T follicular helper cell (primary cell): ENCODE data around the gene KCNH1.

Experiments used
- DNase-seq: peaks from one replicate; pipeline ENCODE4 v3.0.0-alpha.2; 2020; ENCODE audit warnings: low read depth

Gene KCNH1

DNA sequence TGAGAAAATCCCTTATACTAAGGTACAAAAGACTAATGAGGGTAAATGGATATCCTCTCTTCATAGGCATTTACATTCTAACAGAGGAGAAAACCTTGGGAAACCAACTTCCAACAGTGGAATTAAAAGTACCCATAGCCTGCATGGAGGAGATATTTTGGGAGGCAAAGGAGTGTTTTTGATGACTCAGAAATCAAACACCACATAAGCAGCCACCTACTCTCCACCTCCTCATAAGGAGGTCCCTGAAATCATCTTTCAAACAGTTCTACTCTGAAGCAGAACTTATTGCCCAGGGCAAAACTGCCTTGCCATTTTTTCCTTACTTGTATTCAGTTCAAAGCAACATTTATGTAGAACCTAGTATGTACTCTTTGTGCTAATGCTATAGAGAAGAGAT, 211.3 kb downstream of the KCNH1 start:
- no peak for DNase-seq

- no peak for DNase-seq
Measured at GRCh38 chr1:210920716-210921694, 212.9 kb downstream of the KCNH1 start.

GRCh38 chr1:210920258-210920657, 213.7 kb downstream of the KCNH1 start:
- no peak for DNase-seq

DNA sequence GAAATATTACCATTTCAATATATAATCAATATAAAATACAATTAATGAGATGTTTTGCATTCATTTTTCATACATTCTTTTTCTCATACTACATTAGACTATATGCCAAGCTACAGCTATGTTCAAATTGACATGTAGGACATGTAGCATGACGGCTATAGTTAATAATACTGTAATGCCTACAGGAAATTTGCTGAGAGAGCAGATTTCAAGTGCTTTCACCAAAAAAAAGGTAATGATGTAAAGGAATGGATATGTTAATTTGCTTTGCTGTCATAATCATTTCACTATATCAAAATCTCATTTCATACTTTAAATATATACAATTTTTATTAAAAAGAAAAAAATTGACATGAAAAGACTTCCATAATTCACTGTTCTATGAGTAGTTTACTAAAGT, 215.1 kb downstream of the KCNH1 start:
- DNase-seq = no peak

- DNase-seq = no peak
Measured at GRCh38 chr1:210917560-210918169, 216.3 kb downstream of the KCNH1 start.

DNA sequence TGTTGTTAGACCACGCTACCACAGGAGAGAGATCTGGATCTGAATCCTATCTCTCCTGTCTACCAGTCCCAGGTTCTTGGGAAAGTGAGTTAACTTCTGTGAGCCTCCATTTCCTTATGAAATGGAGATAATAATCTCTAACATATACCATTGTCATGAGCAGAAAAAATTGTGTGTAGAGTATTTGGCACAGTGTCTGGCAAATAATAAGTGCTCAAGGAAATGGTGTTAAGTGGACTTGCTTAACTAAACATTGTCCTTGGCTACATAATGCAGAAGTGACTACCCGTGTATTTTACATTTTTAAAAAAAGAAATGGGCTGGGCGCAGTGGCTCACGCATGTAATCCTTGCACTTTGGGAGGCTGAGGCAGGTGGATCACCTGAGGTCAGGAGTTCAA, 217.4 kb downstream of the KCNH1 start:
- DNase-seq = no peak

GRCh38 chr1:210915890-210916507, 217.9 kb downstream of the KCNH1 start:
- DNase-seq = no peak

DNA sequence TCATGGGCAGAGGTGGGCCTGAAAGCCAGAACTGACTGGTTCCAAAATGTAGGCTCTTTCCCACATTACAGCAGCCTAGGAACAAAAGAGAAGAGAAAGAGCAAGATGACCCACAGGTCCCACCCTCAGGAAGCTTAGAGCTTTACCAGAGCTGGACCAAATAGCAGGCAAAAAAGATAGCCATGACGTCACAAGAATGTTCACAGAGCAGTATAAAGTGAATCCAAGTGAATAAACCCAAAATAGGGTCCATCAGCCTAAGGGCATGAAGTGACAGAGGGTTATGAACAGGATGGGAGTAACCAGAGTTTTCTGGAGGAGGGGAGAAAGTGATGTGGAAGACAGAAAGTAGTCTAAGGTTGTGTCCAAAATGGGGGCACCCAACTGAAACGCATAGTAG, 221.2 kb downstream of the KCNH1 start:
- DNase-seq = no peak

- DNase-seq = no peak
Measured at GRCh38 chr1:210910020-210910575, 223.8 kb downstream of the KCNH1 start.

DNA sequence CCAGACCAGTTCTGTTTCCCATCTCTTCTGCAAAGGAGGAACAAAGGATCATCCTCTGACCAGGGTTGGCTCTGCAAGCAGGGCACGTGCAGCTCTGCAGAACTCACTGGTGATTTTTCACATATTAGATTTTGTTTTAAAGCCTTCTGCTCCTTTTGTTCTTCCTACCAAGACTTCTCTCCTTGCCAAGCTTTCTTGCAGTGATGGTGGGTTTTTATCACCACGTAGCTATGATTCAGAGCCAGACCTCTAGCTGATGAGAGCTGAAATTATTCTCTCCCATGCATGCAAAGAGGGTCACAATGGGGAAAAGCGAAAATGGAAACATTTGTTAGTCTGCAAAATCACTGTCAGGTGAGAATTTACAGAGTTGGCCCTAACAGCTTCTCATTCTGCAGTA, 225.2 kb downstream of the KCNH1 start:
- no peak for DNase-seq

DNA sequence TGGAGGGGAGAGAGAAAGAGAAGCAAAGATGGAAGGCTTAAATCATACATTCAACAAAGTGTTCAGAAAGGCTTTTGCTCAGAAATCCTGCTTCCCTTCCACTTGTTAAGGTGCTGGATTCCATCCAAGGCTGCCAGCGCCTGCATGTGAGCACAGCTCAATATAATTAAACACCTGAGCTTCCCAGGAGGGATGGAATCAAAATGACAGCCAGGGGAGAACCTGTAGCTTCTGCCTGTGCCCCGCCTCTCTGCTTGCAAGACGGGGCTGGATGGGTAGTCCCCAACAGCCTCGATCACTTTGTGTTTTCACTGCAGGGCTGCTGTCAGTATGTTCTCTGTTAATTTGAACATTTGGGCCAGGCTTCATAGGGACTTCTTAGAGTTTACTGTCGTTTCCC, 225.7 kb downstream of the KCNH1 start:
- DNase-seq = no peak

DNA sequence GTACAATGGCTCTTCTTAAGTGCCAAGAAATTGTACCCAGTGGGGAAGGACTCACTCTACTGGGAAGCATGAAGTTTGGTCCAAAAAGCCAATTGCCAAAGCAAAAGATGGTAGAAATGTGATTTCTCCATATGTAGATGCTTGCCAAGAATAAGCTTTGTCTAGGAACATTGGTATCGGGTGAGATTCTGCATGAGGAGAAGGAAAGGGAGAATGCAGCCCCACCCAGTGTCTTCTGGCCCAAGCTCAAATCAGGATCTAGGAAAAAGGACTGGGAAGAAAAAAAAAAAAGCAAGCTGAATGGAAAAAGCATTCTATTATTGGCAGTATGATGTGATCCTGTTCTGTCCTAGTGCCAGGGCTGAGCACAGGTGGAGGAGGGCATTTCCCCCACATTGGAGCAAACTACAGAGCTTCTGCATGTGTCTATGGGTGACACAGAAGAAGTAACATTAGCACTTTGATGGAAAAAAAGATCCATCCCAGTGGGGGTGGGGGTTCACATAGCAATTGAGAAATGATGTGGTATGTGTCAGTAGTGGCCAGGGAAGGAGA, 226.6 kb downstream of the KCNH1 start:
- no peak for DNase-seq

DNA sequence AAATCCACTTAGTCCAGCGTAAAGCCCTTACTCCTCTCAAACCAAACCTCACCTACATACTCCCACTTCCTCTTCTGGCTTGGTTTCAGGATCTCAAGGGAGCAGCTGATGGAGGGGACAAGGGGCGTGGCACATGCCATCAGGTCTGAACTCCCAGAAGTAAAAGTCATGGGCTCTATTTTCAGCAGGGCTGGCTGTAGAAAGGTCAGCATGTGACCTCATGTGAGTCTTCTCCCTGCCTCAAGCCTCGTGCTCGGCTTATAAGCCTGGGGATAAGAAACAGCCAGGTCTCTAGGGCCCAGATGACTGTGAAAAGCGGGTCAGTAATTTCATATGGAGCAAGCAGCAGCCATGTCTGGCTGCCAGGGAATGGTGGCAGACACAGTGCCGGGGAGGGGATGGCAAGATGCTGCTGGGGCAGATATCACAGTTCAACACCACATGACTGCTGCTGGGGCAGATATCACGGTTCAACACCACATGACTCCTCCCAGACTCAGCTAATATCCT, 227.9 kb downstream of the KCNH1 start:
- no peak for DNase-seq

DNA sequence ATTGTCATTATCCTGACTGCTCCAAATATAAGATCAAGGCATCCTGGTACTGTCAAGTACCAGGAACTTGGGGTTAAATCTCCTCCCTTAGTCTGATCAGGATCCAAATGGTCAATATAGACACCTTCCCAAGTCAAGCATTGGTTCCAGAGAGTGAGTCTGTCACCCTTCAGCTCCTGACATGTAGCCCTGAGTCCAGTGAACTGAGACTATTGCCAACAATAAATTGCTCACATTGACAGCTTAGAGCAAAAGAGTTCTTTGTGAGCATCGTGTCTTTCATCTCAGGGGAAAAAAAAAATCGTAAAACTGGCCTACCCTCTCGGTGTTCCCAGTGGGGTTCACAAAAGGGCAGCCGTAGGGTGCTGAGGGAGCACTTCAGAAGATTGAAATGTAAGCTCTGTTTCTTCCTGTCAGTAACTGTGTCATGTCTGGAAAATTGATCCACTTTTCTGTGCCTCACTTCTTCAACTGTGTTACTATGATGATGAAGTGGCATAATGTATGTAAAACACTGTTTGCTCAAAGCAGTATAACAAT, 228.5 kb downstream of the KCNH1 start:
- DNase-seq = no peak

DNA sequence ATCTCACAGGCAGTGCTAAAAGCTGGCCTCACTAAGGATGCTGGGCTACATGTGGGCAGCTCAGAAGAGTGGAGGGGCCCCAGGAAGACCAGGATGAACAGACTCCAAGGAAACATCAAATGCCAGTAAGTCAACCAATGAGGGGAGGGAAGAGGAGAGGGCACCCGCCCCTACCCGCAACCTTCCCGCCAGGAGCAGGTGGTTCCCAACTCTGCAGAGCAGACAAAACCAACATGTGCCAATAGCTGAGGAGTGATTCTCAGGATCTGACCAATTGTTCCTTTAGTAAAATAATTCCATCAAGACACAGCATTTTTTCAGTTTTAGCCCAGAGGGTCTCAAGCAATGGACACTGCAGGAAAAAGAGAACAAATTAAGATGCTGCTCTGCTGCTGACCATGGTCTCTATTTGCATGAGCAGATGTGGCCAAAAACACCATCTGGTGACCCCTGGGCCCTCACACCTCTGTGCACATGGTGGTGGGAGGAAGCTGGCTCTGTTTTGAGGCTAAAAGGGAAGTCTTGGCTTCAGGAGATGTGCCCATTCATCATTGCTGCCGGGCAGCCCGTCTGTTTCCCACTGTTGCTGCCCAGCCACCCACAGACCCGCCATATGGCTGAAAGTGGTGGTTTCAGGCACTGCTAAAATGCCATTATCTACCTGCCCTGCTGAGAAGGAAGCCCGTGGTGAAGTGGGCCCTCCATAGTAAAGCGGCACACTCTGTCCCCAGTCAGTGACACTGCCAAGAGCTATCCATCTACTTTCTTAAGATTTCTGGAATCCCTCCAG, 231.8 kb downstream of the KCNH1 start:
- DNase-seq = no peak

DNA sequence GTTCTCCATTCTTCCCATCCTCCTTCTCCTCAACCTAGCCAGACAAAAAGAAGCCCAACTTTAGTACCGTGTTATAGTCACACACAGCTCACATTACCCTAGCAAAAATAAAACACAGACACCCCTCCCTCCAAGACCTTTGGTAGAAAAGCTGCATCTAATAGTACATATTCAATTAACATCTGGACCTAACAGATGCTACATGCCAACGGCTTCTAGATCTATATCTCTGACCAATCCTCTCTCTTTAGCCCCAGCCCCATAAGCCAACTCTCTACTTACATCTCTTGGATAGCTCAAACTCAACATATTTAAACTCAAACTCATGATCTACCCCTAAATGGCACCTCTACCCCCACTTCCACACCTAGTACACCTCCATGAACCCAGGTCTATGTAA, 233.1 kb downstream of the KCNH1 start:
- no peak for DNase-seq

DNA sequence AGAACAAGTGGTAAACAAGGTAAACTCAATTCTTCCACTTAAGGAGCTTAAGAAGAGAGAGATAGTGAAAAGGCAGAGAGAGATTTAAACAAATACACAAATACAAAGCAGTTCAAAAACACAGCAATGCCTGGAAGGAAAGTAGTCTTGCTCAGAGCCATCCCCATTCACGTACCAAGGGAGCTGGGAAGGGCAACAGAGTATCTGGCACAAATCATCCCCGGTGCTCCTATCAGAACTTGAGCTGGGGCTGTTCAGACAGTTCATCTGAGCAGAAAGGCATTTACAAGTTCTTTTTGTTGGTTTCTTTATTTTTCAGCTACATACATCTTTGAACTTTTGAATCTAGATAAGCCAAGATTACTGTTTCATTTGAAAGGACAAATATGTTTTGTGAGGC, 233.9 kb downstream of the KCNH1 start:
- DNase-seq = no peak

DNA sequence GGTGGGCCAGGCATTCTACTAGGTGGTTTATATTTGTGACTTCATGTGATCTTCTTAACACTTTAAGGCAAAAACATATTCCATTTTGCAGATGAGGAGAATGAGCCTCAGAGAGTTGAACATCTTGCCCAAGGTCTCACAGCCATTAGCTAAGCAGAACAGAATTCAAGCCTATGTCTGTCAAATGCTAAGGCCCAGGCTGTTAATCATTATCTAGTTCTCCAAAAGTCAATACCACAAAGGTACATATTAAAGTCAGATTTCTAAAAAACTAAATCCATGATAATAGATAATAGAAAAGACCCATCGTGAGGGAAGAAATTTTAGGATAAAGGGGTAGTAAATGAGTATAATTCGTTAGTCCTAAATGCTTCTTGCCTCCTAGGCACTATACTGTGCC, 234.3 kb downstream of the KCNH1 start:
- no peak for DNase-seq

DNA sequence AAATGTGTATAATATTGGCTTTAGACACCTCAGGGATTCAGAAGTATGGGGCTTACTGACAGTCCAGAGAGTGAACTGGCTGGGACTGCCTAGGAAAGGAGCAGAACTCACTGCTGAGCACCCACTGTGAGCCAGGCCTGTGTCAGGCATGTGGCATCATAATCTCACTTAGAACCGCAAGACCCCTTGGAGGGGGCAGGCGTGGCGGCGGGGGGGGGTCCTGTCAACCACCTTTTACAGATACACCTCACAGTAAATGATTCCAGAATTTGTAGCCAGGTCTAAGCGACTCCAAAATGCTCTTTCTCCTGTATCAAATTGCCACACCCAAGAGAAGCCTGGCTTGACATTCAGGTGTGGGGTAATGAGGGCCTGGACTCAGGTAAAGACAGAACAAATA, 235.5 kb downstream of the KCNH1 start:
- DNase-seq = no peak

- no peak for DNase-seq
Measured at GRCh38 chr1:210883821-210884220, 250.1 kb downstream of the KCNH1 start.
